Putamen (tissue), 1 donor: ENCODE results near the gene KREMEN1.
"Not testable (repeated sequence)": the region's sequence is repeated elsewhere in the genome, so short reads cannot be mapped to it uniquely, and the experiment has no call there.

ENCODE experiments used
- DNase-seq: peaks from one replicate; pipeline ENCODE4 v3.0.0-alpha.2; 2016; ENCODE audit warnings: low spot score

KREMEN1 gene

DNA sequence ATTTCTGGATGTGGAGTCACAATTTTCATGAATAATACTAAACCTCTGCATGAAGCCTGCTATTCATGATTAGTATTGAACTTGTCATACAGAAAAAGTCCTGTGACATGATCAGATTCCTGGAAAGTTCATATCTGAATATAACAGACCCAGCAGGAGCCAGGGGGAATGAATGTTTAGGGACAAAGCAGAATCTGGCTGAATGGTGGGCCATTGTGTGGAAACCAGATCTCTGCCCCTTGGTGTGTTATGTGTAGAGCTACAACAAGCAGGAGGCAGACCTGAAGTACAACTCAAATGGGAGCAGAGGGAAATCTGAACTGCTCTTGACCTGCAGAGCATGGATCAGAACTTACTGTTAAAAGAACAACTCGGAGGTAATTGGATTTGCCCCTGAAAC is 30.3 kb downstream of the KREMEN1 start:
- DNase-seq: no peak

DNA sequence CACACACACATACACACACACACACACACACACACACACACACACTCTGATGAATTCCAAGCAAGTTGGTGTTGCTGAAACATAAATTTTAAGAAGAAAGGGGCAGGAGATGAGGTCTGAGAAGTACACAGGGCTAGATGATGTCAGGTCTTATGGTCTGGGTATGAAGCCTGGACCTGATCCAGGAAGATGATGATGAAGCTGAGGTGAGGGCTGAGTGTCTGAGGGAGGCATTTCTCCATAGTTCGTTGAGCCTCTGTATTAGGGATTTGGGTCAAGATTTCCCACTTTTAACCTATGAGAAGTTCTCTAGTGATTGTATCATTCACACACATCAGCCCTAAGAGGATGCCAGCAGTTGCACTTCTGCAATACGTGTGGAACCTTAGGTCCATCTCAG is 32.6 kb downstream of the KREMEN1 start:
- DNase-seq: no peak

DNA sequence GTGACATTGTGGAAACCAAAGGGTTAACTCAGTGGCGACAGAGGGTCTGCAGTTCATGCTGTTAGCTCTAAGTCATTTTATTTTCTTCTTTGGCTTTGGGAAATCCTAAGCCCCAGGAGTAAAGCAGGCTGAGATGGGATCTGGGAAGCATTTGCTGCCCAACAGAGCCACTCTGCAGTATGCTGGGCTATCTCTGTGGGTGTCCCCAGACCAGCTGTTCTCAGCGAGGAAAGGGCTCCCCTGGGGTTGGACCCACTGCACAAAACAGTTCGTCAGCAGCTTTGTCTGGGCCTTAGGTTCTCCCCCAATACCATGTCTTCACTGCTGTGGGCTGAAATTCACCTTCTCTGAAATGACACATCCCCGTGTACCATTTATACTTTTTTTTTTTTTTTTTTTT is 34.0 kb downstream of the KREMEN1 start:
- DNase-seq: no peak

DNA sequence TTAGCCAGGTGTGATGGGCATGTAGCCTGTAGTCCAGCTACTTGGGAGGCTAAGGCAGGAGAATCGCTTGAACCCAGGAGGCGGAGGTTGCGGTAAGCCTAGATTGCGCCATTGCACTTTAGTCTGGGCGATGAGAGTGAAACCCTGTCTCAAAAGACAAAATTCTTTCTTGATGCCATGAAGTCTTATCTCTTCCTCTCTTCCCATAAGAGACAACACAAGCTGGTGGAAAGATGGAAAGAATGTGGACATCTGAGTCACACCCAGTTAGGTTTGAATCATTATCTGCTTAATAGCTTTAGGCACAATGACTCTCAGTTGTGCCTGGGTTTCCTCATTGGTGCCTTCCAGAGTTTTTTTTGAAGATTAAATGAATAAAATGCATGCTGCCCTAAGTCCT is 35.3 kb downstream of the KREMEN1 start:
- no peak for DNase-seq

DNA sequence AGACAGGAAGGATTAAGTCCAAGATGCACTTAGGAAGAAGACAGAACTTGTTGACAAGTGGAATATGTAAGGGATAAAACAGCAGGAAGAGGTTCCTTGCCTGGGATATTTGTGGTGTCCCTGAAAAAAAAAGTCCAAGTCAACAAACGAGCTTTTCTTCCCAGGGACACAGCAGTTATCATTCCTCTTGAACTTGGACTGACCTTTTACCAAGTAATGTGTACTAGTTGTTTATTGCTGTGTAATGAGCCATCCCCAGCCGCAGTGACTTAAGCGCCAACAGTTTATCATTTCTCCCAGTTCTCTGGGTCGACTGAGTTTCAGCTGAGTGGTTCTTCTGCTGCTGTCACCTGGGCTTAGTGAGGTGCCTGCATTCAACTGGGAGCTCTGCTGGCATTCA is 37.0 kb downstream of the KREMEN1 start:
- no peak for DNase-seq

DNA sequence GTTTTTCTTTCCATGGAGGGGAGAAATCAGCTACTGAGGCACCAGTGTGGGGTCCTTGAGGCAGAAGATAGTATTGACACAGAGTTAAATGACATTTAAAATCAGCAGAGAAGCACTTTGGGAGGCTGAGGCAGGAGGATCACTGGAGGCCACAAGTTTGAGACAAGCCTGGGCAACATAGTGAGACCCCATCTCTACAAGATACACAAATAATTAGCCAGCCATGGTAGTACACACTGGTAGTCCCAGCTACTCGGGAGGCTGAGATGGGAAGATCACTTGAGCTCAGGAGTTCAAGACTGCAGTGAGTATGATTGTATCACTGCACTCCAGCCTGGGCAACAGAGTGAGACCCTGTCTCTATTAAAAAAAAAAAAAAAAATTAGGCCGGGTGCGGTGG is 38.1 kb downstream of the KREMEN1 start:
- DNase-seq: no peak

DNA sequence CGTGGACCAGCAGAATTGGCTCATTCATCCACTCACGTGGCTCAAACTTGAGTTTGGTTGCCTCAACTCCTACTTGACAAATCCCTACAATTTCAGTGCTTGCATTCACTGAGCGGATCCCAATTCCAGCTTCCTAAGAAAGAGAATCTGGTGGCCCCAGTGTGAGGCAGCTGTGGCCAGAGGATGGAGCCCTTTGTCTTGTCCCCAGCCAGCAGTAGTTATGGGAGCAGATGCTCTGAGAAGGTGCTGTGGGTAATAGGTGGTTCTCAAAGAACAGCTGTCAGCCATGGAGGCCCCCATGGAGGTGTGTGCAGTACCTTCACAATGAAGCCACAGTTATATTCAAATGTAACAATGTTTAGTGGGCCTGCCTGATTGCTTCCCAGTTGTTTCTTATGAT is 39.3 kb downstream of the KREMEN1 start:
- DNase-seq: no peak

DNA sequence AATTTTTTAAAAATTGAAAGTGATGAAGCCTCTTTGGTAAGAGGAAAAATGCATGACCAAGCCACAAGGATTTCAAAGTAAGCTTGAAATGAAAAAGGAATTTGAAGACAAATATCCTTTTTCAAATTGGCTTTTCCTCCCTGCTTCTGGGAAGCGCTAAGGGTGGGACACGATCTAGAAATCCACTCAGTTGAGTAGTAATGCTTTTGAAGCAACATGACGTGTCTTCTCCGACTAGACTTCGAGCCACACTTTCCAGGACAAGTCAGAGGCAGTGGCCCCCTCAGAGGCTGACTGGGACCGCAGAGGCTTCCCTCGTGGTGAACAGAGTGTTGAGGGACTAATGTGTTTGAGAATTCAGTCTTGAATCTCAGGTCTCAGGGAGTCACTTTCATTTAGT is 39.8 kb downstream of the KREMEN1 start:
- no peak for DNase-seq

DNA sequence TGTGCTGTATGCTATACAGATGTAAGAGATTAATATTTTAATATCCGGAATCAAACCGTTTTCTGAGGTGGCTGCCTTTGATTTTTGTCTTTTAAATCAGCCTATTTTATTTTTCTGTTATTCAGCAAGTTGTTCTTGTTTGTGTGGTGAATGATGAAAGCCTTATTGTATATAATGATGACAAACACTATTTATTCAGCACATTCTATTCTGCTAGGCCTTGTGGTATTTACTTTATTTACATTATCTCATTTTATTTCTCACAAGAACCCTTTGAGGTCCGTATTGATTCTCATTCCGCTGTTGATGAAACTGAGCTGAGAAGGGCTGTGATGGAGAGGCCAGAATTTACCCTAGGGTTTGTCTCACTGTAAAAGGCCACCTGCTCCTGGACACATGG is 40.5 kb downstream of the KREMEN1 start:
- no peak for DNase-seq

DNA sequence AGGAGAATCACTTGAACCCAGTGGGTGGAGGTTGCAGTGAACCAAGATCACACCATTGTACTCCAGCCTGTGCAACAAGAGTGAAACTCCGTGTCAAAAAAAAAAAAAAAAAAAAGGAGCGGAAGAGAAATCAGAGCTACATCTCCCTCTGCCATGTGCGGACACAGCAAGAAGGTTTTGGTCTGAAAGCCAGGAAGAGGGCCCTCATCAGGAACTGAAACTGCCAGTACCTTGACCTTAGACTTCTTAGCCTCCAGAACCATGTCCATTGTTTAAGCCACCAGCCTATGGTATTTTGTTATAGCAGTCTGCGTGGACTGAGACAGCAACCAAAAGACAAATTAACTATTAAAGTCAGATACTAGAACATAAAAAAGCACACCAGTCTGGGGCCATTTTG is 41.6 kb downstream of the KREMEN1 start:
- no peak for DNase-seq

DNA sequence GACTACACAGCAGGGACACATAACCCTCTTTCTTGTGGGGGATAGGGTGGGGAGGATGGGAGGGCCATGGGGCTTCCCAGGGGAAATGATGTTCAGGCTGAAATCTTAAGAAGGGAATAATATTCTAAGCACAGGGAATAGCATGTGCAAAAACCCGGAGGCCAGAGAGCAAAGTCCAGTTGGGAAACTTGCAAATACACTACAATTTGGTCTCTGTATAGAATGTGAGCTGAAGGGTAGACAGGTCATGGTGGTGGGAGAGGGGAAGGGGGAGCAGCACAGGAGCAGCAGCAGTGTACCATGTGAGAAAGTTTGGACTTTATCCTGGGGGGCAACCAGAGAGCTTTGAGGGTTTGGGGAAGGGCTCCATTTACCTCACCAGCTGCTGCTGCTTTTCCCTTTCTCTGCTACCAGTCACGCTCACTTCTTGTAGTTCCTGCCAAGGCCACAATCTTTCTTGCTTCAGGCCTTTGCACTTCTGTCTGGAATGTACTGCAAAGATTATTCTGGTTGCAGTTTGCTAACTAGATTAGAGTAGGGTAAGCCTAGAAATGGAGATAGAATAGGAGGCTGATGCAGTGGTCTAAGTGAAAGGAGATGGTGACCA is 43.0 kb downstream of the KREMEN1 start:
- DNase-seq: no peak

DNA sequence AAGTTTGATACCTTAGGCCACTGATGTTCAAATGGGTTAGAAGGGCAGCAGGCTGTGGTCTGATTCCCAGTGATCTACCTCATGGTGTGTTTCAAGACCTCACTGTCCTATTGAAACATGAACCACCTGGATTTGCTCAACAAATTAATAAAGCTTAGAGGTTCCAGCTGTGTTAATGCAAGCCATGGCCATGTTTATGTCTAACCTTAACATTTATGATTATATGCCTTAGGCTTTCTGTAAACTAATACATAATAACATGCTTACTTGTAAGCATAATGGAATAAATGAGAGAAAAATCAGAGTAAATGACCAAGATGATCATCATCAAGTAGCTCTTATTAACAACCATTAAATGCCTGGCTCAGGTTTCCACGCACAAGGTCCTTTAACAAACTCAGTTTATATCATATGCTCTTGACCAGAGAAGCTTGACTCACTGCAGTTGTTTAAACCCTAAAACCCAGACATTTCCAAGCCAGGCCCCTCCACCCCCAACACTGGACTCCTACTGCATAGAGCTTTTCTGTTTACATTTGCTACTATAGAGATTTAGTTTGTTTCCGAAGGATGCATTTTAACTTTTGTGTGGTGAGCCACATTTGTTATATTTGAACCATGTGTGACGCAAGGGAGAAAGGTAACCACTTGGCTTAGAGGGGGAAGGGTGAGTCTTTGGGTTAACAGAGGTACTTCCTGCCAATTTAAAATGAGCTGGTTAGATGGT is 43.7 kb downstream of the KREMEN1 start:
- no peak for DNase-seq

DNA sequence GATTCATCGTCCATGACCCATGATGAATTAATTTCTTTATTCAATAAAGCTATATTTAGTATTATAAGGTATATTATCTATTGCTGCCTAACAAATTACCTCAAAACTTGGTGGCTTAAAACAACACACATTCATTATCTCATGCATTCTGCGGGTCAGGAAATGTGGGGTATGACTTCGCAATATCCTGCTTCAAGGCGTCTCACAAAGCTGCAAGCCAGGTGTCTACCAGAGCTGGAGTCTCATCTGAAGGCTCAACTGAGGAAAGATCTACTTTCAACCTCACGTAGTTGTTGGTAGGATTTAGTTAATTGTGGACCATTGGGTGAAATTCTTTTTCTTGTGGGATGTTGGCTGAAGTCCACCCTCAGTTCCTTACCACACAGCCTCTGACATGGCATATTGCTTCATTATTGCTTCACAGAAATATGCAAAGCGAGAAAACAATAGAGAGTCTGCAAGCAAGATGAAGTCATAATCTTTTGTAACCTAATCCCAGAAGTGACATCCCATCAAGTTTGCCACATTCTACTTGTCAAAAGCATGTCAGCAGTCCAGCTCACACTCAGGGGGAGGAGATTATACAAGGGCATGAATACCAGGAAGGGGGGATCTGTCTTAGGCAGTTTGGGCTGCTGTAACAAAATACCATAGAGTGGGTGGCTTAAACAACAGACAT is 45.1 kb downstream of the KREMEN1 start:
- DNase-seq: no peak

DNA sequence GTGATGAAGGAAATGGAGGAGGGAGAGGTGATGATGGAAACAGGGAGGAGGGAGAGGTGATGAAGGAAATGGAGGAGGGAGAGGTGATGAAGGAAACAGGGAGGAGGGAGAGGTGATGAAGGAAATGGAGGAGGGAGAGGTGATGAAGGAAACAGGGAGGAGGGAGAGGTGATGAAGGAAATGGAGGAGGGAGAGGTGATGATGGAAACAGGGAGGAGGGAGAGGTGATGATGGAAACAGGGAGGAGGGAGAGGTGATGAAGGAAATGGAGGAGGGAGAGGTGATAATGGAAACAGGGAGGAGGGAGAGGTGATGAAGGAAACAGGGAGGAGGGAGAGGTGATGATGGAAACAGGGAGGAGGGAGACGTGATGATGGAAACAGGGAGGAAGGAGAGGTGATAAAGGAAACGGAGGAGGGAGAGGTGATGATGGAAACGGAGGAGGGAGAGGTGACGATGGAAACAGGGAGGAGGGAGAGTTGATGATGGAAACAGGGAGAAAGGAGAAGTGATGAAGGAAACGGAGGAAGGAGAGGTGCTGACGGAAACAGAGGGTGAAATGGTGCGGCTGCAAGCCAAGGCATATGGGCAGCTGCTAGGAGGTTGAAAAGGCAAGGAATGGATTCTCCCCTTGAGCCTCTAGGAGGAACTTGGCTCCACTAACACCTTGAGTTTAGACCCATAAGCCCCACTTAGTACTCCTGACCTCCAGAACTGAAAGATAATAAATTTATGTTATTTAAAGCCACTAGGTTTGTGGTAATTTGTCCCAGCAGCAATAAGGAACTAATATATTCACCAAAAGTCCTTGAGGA is 47.5 kb downstream of the KREMEN1 start:
- not testable (repeated sequence) for DNase-seq

DNA sequence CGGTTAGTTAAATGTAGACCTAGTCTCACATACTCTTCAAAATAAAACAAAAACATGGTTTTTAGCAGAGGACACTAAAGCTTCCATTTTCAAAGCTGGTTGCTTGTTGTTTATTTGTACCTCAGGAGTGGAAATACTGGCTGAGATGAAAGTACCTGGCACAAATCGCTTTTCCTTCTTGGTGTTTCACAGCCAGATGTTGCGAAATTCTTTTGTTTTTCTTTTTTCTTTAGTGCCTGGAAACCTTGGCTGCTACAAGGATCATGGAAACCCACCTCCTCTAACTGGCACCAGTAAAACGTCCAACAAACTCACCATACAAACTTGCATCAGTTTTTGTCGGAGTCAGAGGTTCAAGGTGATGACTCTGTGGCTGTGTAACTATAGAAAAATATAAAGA is 48.3 kb downstream of the KREMEN1 start:
- DNase-seq: no peak

DNA sequence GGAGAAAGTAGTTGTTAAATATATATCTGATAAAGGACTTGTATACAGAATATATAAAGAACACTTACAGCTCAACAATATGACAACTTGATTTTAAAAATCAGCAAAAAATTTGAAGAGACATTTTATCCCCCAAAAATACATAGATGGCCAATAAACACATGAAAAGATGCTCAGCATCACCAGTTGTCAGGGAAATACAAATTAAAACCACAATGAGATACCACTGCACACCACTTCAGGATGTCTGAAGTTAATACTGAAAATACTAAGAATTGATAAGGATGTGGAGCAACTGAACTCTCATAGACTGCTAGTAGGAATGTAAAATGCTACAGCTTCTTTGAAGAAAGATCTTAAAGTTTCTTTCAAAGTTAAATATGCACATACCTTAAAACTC is 49.2 kb downstream of the KREMEN1 start:
- no peak for DNase-seq

DNA sequence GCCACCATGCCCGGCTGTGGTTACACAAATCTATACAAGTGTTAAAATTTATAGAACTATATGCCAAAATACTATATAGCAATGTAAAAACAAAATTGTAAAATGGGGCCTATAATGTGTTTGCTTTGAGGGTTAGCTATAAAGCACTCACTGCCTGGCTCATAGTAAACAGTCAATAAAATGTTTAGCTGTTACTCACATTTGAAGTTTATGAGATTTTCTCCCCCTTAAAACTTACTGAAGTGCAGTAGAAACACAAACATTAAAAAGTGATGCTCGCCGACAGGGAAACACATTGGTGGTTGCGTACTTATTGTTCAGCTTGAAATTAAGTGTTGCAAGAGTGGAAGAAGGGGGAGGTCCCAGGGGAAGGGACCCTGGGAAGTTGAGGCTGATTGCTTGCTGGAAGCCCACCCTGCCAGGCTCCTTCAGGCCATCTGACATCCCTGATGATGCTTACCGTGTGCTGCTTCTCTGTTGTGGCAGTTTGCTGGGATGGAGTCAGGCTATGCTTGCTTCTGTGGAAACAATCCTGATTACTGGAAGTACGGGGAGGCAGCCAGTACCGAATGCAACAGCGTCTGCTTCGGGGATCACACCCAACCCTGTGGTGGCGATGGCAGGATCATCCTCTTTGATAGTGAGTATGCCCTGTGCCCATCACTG is 52.1 kb downstream of the KREMEN1 start:
- DNase-seq: no peak

DNA sequence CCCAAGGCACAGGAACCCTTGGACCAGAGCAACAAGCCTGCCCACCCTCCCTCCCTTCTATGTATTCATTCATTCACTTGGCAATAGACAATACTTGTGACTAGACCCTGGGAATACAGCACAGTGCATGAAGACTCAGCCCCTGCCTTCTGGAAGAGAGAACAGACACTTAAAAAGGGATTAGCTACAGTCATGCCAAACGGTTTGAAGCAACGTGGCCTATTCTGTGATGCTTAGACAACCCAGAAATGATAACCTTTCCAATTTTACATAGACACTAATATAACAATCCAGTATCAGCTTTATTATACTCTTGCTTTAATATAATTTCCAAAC is 52.6 kb downstream of the KREMEN1 start:
- no peak for DNase-seq

DNA sequence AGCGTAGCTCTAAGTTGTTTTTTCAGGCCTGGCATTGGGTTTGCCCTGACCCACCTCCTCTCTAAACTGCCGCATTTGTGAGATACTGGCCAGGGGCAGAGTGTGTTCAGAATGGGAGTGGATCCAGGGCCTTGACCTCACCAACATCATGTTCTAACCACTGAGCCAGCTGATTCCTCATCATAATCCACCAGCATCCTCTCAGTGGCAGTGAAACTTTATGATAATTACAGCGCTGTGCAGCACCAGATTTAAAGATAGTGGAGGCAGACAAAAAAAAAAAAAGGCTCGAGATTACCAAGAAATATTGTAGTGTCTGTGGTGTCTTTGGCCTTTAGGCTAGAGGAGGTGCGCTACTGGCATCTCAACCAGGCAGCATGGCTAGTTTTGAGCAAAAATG is 53.0 kb downstream of the KREMEN1 start:
- DNase-seq: no peak

DNA sequence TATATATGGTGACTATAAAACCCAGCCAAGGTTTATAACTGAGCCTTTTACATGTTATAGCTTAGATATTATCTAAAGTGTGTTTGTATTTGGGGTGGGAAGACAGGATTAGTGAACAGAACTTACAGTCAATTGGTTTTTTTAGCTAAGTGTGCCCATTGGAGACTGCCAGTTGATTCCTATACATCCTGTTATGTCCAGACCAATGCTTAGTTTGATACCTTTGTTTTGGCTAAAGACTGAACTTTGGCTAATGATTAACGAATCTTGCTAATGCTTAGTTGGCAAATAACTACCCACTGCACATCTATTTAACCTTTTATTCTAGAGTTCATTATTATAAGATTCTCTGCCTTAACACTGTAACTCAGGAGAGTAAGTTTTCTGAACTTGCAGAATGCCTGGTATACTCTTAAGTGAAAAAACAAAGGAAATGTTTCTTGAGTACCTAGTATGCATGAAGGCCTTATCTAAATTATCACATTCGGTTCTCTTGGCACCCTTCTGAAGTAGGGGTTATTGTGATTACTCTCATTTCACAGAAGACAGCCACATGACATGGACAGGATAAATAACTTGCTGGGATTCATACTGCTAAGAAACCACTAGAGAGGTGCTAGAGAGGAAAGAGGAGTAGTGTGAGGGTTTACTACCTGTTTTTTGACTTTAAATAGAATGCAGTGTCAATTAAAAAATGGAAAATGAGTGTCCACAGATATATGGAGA is 54.0 kb downstream of the KREMEN1 start:
- DNase-seq: no peak
